C4-2B (cell line): ENCODE data around the gene NSD2.

Experiments used
- ZFX ChIP-seq: fragments of 450-650 bp; IDR thresholded peaks from 2 replicates; pipeline ENCODE4 v1.6.1; 2017
- TF ChIP-seq, protein P1 (sequence below): fragments of 450-650 bp; conservative IDR thresholded peaks from 2 replicates; pipeline ENCODE4 v1.5.1; 2017; ENCODE audit warnings: mild to moderate bottlenecking

DNA sequence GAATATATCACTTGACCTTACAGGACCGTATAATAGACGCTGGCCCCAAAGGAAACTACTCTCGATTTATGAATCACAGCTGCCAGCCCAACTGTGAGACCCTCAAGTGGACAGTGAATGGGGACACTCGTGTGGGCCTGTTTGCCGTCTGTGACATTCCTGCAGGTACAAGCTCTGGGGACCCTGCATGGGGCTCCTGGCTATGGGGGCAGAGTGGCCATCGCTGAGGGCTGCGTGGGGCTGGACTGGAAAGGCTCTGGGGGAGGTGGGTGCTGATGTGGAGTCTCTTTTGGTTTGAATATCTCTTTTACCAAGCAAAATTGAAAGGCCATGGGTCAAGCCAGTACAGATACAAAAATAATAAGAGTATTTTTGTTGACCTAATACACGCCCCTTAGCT is 103.6 kb downstream of the NSD2 start:
- TF ChIP-seq, protein P1, sequence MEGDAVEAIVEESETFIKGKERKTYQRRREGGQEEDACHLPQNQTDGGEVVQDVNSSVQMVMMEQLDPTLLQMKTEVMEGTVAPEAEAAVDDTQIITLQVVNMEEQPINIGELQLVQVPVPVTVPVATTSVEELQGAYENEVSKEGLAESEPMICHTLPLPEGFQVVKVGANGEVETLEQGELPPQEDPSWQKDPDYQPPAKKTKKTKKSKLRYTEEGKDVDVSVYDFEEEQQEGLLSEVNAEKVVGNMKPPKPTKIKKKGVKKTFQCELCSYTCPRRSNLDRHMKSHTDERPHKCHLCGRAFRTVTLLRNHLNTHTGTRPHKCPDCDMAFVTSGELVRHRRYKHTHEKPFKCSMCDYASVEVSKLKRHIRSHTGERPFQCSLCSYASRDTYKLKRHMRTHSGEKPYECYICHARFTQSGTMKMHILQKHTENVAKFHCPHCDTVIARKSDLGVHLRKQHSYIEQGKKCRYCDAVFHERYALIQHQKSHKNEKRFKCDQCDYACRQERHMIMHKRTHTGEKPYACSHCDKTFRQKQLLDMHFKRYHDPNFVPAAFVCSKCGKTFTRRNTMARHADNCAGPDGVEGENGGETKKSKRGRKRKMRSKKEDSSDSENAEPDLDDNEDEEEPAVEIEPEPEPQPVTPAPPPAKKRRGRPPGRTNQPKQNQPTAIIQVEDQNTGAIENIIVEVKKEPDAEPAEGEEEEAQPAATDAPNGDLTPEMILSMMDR: no peak
- no peak for TF ChIP-seq ZFX
